ENCODE results near the gene ILF2. TPM values are rescaled to one million over a fixed set of nuclear protein-coding genes. Genes with fewer than 3 reads are reported as not detected.

The ILF2 gene
- total RNA-seq, 1 experiment from 2014 or later: 319 TPM

Other genes with a start within 250 kb of the ILF2 start
- not detected in 2 replicates for gene S100A7, start 210.3 kb downstream of the ILF2 start, total RNA-seq (2014; rRNA removed)
- 982 and 1,031 TPM in 2 replicates for gene S100A6, start 135.0 kb downstream of the ILF2 start, total RNA-seq (2014; rRNA removed)
- gene S100A5, start 130.1 kb downstream of the ILF2 start, total RNA-seq (2014; rRNA removed): 1.3 TPM in 1 of 2 replicates, not detected in the other
- 837 and 894 TPM in 2 replicates for gene S100A4, start 125.2 kb downstream of the ILF2 start, total RNA-seq (2014; rRNA removed)
- gene S100A3, start 121.7 kb downstream of the ILF2 start, total RNA-seq (2014; rRNA removed): 37.5 and 55.5 TPM in 2 replicates
- 23.3 and 24.8 TPM in 2 replicates for gene S100A2, start 105.1 kb downstream of the ILF2 start, total RNA-seq (2014; rRNA removed)
- gene S100A16, start 57.9 kb downstream of the ILF2 start, total RNA-seq (2014; rRNA removed): 655 and 705 TPM in 2 replicates
- not detected in 2 replicates for gene S100A14, start 54.7 kb downstream of the ILF2 start, total RNA-seq (2014; rRNA removed)
- 177 and 277 TPM in 2 replicates for gene S100A13, start 43.5 kb downstream of the ILF2 start, total RNA-seq (2014; rRNA removed)
- gene S100A1, start 42.6 kb downstream of the ILF2 start, total RNA-seq (2014; rRNA removed): 0.86 TPM in 1 of 2 replicates, not detected in the other
- 32.5 and 44.5 TPM in 2 replicates for gene CHTOP, start 36.9 kb downstream of the ILF2 start, total RNA-seq (2014; rRNA removed)
- 65.8 and 73.7 TPM in 2 replicates for gene SNAPIN, start 12.3 kb downstream of the ILF2 start, total RNA-seq (2014; rRNA removed)
- gene NPR1, start 7.7 kb upstream of the ILF2 start, total RNA-seq (2014; rRNA removed): not detected in 2 replicates
- 30.2 and 34.7 TPM in 2 replicates for gene INTS3, start 57.1 kb upstream of the ILF2 start, total RNA-seq (2014; rRNA removed)
- gene SLC27A3, start 104.4 kb upstream of the ILF2 start, total RNA-seq (2014; rRNA removed): 0.38 and 0.98 TPM in 2 replicates

All from LHCN-M2 (cell line).